Ovary (tissue), 9 donors: Measurements from ENCODE around the gene CD93. TPM values are rescaled to one million over a fixed set of nuclear protein-coding genes. Genes with fewer than 3 reads are reported as not detected.

Source experiments
- DNase-seq, 5 donors: peaks; one replicate each; pipeline ENCODE4 v3.0.0-alpha.2; 2019 to 2020
- H3K27ac ChIP-seq, 2 donors: fragments of 200-600 bp; one replicate each; pipeline versions ENCODE4 v1.5.1 to v1.8.0; 2019 to 2022
- H3K27me3 ChIP-seq: fragments of 200-600 bp; one replicate; pipeline ENCODE4 v1.8.0; 2022
- H3K36me3 ChIP-seq: fragments of 200-600 bp; sonication (generic); one replicate; pipeline ENCODE4 v1.5.1; 2019
- H3K4me1 ChIP-seq: one replicate; pipeline ENCODE4 v1.8.1; 2013; ENCODE audit warnings: mild to moderate bottlenecking, moderate library complexity; ENCODE audit not compliant: insufficient read depth
- H3K4me3 ChIP-seq: fragments of 200-600 bp; sonication (generic); one replicate; pipeline ENCODE4 v1.5.1; 2017
- H3K9me3 ChIP-seq, 2 donors: fragments of 200-600 bp in 1 of 2; sonication (generic) in 1 of 2; one replicate each; pipeline versions ENCODE4 v1.5.1 to v1.8.1; 2013 to 2019; ENCODE audit warnings: mild to moderate bottlenecking in 1 of 2, moderate library complexity in 1 of 2
- CTCF ChIP-seq, 3 donors: fragments of 450-650 bp in 2 of 3; fragments of 200-600 bp in 1 of 3; IDR thresholded peaks; one replicate each; pipeline versions ENCODE4 v1.5.1 to v1.8.0; 2016 to 2022; ENCODE audit warnings: antibody characterized with exemption in 3 of 3, mild to moderate bottlenecking in 1 of 3
- EP300 ChIP-seq: sonication (generic); formaldehyde crosslinking; IDR thresholded peaks from one replicate; pipeline ENCODE4 v1.6.1; 2017; ENCODE audit warnings: antibody characterized with exemption
- POLR2A ChIP-seq: fragments of 450-650 bp; IDR thresholded peaks from one replicate; pipeline ENCODE4 v1.6.1; 2017; ENCODE audit warnings: antibody characterized with exemption, mild to moderate bottlenecking, moderate library complexity
- WGBS, 3 donors: extraction: QIAGEN DNeasy Blood & Tissue Kit in 1 of 3; methylation state at CpG; one replicate each; pipeline versions ENCODE4 v1.1.5 to v1.1.7; 2013 to 2017; 5-methylcytosine and 5-hydroxymethylcytosine counted together
- intact Hi-C, 4 donors: fragments of 100-400 bp; cut with DNase I; formaldehyde crosslinking; loops; one replicate each; pipeline versions ENCODE4 v1.11.0 to v1.15.1; 2022 to 2023
- polyA plus RNA-seq, 2 donors: library from polyadenylated mRNA; stranded (reverse); fragments of 200-250 nt in 1 of 2; fragments of 350-450 nt in 1 of 2; fragmentation: Illumina TruSeq in 1 of 2; extraction: RNeasy Lipid Tissue Mini Kit (QIAGEN cat#74804) in 1 of 2; gene quantifications; one replicate each; pipeline ENCODE4 v1.2.3, GENCODE V29; 2013 to 2014
- total RNA-seq, 7 donors: library from RNA; depleted of rRNA in 2 of 7; stranded (reverse); fragments of >200 nt in 2 of 7; fragmentation: NEBNext Ultra II Directional in 3 of 7; extraction: Animal tissue kit (Norgen Biotek cat#: 25700) in 3 of 7; gene quantifications; one replicate each; pipeline versions ENCODE4 v1.1.0 to v1.2.4, GENCODE V29; 2016 to 2023
- donor health status: DM: no; HTN: no; CAD: no; lungs with moderate emphysema.
- donor health status: DM: no; HTN: no; CAD: no.
- donor health status: Bipolar disorder and iron deficiency.
- donor health status: DM: yes; HTN: yes; CAD: no.
- donor health status: DM: no; HTN: no; CAD: no.
- donor health status: DM: yes; HTN: yes; CAD: no.

Gene CD93
- total and polyA plus RNA-seq, 9 donors = 7.0 to 42.1 (median 18.3) TPM

DNA sequence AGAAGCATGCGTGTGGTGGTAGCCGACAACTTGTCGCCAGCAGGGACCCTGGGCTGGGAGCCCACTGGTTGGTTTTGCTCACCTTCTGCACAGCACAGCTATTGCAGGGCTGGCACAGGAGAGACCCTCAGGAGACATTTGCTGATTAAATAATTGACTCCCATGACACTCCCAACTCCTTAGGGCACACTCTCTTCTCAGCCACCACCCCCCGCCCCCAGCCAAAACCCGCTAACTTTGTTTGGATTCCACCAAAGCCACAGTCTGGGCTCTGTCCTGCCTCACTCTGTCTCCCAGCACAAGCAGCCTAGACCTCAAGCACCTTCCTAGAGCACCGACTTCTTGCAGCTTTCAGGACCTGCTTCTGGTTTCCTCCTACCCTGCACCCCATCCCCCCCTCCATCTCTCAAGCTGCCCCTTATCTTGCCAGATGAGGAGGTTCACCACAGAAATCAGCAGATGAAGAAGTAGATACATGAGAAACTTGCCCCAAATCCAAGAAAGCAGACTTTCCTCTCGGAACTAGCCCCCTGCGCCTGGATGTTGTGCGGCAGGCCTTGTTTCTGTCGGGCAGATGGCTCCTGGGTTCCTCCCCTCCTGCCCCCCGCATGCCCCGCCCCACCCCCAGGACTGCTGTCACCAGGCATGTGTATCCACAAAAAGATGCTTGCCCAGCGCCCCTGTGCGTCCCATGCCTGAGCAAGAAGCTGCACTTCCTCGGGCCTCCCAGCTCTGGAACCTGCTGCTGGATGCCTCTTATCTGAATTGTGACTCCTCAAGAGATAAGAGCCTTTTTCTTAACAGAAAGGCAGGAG is 35.0 kb upstream of the CD93 start:
- H3K4me3 ChIP-seq = no peak overlapping the region
- no peak for TF ChIP-seq EP300
- TF ChIP-seq POLR2A = no peak
- TF ChIP-seq CTCF (IDR thresholded peaks at IDR 0.05) = no peak
- no peaks in the 10 kb centered on the region for H3K9me3 ChIP-seq
- H3K4me1 ChIP-seq = no peaks in the 10 kb centered on the region
- no peak overlapping the region for H3K27ac ChIP-seq
- intact Hi-C loops = no loop called here
- 69 to 81% (median 69%) methylated on average over 13 to 15 of the region's 15 CpGs for WGBS, 3 donors
- H3K36me3 ChIP-seq = no peaks in the 10 kb centered on the region
- H3K27me3 ChIP-seq = no peaks in the 10 kb centered on the region
- no peak for DNase-seq

DNA sequence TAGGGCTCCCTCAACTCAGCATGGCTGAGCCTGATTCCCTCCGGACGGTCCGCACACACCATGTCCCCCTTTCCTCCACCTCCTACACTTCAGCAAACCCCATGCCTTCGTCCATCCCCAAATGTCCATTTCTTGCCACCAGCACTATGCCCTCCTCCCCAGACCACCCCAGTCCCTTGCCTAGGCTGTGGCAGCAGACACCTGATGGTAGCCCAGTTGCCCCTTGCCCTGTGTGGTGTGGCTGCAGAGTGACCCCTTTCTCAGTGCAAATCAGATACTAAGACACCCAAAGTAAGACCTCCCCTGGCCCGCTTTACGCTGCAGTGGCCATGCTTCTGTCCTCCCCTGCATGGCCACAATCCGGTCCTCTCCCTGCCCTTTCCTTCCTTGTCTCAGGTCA is 34.1 kb upstream of the CD93 start:
- Histone ChIP-seq H3K4me1 (no peaks in the 10 kb centered on the region), H3K4me3 (no peak overlapping the region), H3K27me3 (no peaks in the 10 kb centered on the region), H3K27ac (no peak overlapping the region), H3K36me3 (no peaks in the 10 kb centered on the region), H3K9me3 (no peaks in the 10 kb centered on the region)
- WGBS, 3 donors = 83 to 93% (median 93%) methylated on average over 6 to 7 of the region's 7 CpGs
- DNase-seq = no peak
- intact Hi-C loops = no loop called here
- TF ChIP-seq CTCF (IDR thresholded peaks at IDR 0.05) (no peak), POLR2A (no peak), EP300 (no peak)

GRCh38 chr20:23119456-23120216 is 33.5 kb upstream of the CD93 start:
- TF ChIP-seq CTCF (IDR thresholded peaks at IDR 0.05) = no peak
- no peak for TF ChIP-seq POLR2A
- no peak for TF ChIP-seq EP300
- WGBS, 3 donors = 91 to 95% (median 94%) methylated on average over 15 of the region's 15 CpGs
- H3K27ac ChIP-seq = no peak overlapping the region
- DNase-seq = no peak
- intact Hi-C loops = no loop called here
- H3K27me3 ChIP-seq = no peaks in the 10 kb centered on the region
- H3K9me3 ChIP-seq = no peaks in the 10 kb centered on the region
- H3K4me3 ChIP-seq = no peak overlapping the region
- H3K4me1 ChIP-seq = no peaks in the 10 kb centered on the region
- H3K36me3 ChIP-seq = no peaks in the 10 kb centered on the region

- Histone ChIP-seq H3K4me1 (no peaks in the 10 kb centered on the region), H3K36me3 (no peaks in the 10 kb centered on the region), H3K27me3 (no peaks in the 10 kb centered on the region), H3K27ac (no peak overlapping the region), H3K9me3 (no peaks in the 10 kb centered on the region), H3K4me3 (no peak overlapping the region)
- intact Hi-C loops = no loop called here
- WGBS, 3 donors = 90 to 93% (median 92%) methylated on average over 9 of the region's 9 CpGs
- TF ChIP-seq POLR2A (no peak), CTCF (IDR thresholded peaks at IDR 0.05) (no peak), EP300 (no peak)
- no peak for DNase-seq
These were observed 32.6 kb upstream of the CD93 start for GRCh38 chr20:23118766-23119165.
